CD4-positive, alpha-beta T cell treated with Interleukin-6 for 4 hours (primary cell): Measurements from ENCODE around the gene MCM3.

Experiments
- DNase-seq: peaks from one replicate; pipeline ENCODE4 v3.0.0-alpha.2; 2020; ENCODE audit warnings: mixed read lengths

The MCM3 gene

DNA sequence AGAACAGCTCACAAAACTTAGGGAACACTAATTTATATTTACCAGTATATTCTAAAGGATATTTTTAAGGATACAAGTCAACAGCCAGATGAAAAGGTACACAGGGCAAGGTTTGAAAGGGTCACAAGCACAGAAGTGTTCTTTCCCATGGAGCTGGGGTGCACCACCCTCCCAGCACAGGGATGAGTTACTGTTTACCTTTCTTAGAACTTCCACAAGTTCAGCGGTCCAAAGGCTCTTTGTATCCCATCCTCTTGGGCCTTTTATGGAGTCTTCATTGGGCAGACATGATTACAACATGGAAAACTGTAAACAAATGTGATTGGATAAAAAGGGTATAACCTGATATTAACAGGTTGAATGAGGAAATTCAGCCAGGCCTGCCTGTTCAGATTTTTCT lies 39.1 kb downstream of the MCM3 start:
- DNase-seq, result no peak

DNA sequence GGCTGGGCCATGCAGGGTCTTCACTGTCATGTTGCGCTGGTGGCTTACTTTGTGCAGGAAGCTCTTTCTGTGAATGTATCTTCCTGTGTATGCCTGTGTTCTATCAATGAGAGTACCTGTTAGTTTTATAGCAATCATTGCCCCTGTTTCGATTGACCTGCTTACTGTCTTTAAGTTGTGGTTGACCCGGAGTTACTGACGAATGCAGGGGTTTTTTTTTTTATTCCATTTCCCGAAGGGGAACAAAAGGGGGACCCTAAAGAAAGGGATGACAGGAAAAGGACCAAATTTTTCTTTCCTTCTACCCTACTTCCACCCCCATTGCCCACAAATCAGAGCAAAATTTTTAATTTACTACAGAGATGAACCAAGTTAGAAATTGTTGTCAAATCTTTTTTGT lies 40.1 kb downstream of the MCM3 start, which contains the start of gene IL17F:
IL17F (minus strand) TSS at position 101 of the 400 bp plus-strand sequence; CDS start at position 30, 71 bp downstream.
- DNase-seq, result no peak

DNA sequence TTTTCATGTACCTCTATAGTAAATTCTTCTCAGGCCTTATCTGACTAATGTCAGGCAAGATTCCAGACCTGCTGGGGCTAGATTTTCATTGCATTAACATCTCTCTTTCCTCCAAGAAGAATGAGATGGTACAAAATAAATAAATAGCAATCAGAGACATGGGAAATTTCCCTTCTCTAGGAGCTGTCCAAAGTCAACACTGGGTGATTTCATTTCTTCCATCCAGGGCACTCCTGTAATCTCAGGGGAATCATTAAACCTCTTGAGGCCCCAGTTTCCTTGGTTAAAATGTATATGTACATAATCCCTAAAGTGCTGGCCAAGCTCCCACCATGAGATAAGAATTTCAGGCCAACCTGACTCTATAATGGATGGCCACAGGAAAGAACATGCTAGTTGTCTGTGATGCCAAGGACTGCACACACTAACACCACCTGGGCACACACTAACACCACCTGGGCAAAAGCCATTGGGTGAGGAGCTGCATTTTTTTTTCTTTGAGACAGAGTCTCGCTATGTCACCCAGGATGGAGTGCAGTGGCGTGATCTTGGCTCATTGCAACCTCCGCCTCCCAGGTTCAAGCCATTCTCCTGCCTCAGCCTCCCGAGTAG lies 41.2 kb downstream of the MCM3 start:
- no peak for DNase-seq

- DNase-seq, result no peak
Observed at GRCh38 chr6:52241819-52242218, 42.7 kb downstream of the MCM3 start.

GRCh38 chr6:52233975-52234823 lies 50.3 kb downstream of the MCM3 start:
- DNase-seq, result peak; percentile 3

DNA sequence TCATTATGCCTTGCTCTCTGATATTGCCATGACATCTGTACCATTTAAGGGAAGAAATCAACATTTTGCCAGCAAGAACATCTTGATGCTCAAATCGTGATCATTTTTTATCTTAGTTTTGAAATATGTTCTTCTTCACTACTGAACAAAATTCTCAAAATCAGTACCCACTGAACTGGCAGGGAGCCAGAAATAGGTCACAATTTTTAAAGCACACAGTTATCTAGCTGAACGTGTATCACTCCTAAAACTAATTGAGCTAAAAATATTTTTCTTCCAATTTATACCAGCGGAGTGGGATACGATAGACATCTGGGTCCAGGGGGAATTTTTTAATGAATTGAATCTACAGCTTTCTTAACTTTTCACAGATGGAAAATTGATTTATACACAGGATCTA lies 51.5 kb downstream of the MCM3 start:
- no peak for DNase-seq

GRCh38 chr6:52231406-52232127 lies 53.0 kb downstream of the MCM3 start:
- no peak for DNase-seq

- DNase-seq, result no peak
Observed at GRCh38 chr6:52230685-52231084, 53.9 kb downstream of the MCM3 start.

DNA sequence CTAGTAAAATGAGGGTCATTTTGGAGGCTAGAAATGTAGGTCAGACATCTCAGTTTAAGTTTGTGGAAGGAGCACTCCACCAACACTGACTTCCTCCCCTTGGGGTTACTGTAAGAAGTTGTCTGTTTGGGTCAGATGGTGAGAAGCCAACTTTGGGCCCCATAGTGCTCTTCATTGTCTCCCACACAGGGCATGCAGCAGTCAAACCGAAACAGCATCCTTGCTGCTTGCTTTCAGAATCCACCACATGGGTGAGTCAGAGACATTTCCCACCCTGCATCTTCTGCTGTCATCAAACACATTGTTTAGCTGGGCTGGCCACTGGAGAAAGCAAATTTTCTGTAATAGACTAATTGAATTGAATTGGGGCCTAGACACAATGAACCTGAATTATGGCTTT lies 57.0 kb downstream of the MCM3 start:
- peak; percentile 9 for DNase-seq

GRCh38 chr6:52221302-52221701 lies 63.2 kb downstream of the MCM3 start:
- DNase-seq, result peak; percentile 4

- no peak for DNase-seq
Observed at GRCh38 chr6:52217761-52218160, 66.8 kb downstream of the MCM3 start.

DNA sequence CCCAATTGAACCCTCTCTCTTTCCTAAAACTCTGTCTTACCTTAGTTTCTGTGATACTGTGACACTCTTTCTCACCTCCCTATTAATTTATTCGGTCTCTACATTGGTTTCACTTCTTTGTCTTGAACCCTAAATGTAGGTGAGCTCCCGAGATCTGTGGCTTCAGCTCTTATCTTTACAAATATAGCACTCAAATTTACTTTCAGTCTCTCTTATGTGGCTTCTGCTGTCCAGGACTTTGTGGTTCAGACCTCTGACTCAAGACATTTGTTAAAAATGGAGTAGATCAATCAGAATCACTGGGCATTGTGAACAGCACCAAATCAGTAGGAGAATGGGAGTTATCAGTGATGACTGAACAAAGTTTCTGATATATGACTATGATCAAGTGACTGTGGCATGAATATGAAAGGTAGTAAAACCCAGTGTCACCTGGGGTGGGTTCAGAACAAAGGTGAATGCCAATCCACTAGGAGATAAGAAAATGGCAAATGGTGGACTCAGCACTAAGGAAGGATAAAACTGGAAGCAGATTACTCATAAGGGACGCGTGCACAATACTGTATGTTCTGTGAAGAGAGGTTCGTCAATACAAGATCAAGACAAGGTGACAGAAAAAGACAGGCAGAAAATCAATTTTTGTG lies 67.5 kb downstream of the MCM3 start:
- no peak for DNase-seq

GRCh38 chr6:52215787-52216186 lies 68.8 kb downstream of the MCM3 start:
- DNase-seq, result no peak
